ENCODE measurements around the gene CYB561A3.

Gene CYB561A3

GRCh38 chr11:61350336-61350735, 11.3 kb downstream of the CYB561A3 start:
- no peak for ATAC-seq

GRCh38 chr11:61349916-61350315, 11.8 kb downstream of the CYB561A3 start:
- no peak for ATAC-seq
- TF ChIP-seq PATZ1 (CRISPR knock-in tag; IDR thresholded peaks at IDR 0.05; ENCODE audit: borderline replicate concordance): no peak
- TF ChIP-seq PPARA (CRISPR knock-in tag; IDR thresholded peaks at IDR 0.05; ENCODE audit: borderline replicate concordance): no peak
- no peak for TF ChIP-seq ISL1 (CRISPR knock-in tag; IDR thresholded peaks at IDR 0.05)

More at GRCh38 chr11:61350336-61350735, 11.3 kb downstream of the CYB561A3 start:
- TF ChIP-seq CREB5 (CRISPR knock-in tag; IDR thresholded peaks at IDR 0.05; ENCODE audit: low read depth): no peak

- no peak for ATAC-seq
- TF ChIP-seq TOX (CRISPR knock-in tag; IDR thresholded peaks at IDR 0.05; ENCODE audit: borderline replicate concordance) (no peak), RARB (CRISPR knock-in tag; IDR thresholded peaks at IDR 0.05) (no peak), TCF4 (CRISPR knock-in tag; IDR thresholded peaks at IDR 0.05; ENCODE audit: borderline replicate concordance) (no peak), ZNF8 (CRISPR knock-in tag; IDR thresholded peaks at IDR 0.05) (no peak), ARNTL (CRISPR knock-in tag; IDR thresholded peaks at IDR 0.05; ENCODE audit: borderline replicate concordance, low read depth) (no peak), ZNF565 (CRISPR knock-in tag; conservative IDR thresholded peaks at IDR 0.05; ENCODE audit: low read depth) (no peak), CSDC2 (CRISPR knock-in tag; IDR thresholded peaks at IDR 0.05) (no peak), ZC3H10 (CRISPR knock-in tag; IDR thresholded peaks at IDR 0.05) (no peak), CSRNP3 (CRISPR knock-in tag; IDR thresholded peaks at IDR 0.05) (no peak), BACH2 (CRISPR knock-in tag; IDR thresholded peaks at IDR 0.05; ENCODE audit: borderline replicate concordance) (no peak), ISL1 (CRISPR knock-in tag; IDR thresholded peaks at IDR 0.05) (no peak), ESRRG (CRISPR knock-in tag; IDR thresholded peaks at IDR 0.05) (no peak), ZFP30 (CRISPR knock-in tag; IDR thresholded peaks at IDR 0.05) (no peak)
Observed at GRCh38 chr11:61349189-61349751, 12.4 kb downstream of the CYB561A3 start.

- TF ChIP-seq POU6F1 (CRISPR knock-in tag; IDR thresholded peaks at IDR 0.05; ENCODE audit: borderline replicate concordance, low read depth): no peak
- TF ChIP-seq TOX (CRISPR knock-in tag; IDR thresholded peaks at IDR 0.05; ENCODE audit: borderline replicate concordance): no peak
- no peak for TF ChIP-seq CSDC2 (CRISPR knock-in tag; IDR thresholded peaks at IDR 0.05)
- TF ChIP-seq RARB (CRISPR knock-in tag; IDR thresholded peaks at IDR 0.05): no peak
- TF ChIP-seq ISL1 (CRISPR knock-in tag; IDR thresholded peaks at IDR 0.05): no peak
- TF ChIP-seq ZNF8 (CRISPR knock-in tag; IDR thresholded peaks at IDR 0.05): no peak
- no peak for TF ChIP-seq ZNF70 (CRISPR knock-in tag; IDR thresholded peaks at IDR 0.05)
- ATAC-seq: no peak
Observed at GRCh38 chr11:61347916-61348461, 13.7 kb downstream of the CYB561A3 start.

- no peak for ATAC-seq
- TF ChIP-seq ARNTL (CRISPR knock-in tag; IDR thresholded peaks at IDR 0.05; ENCODE audit: borderline replicate concordance, low read depth): no peak
- no peak for TF ChIP-seq PATZ1 (CRISPR knock-in tag; IDR thresholded peaks at IDR 0.05; ENCODE audit: borderline replicate concordance)
- TF ChIP-seq SNAI2 (CRISPR knock-in tag; IDR thresholded peaks at IDR 0.05): no peak
- TF ChIP-seq OSR1 (CRISPR knock-in tag; IDR thresholded peaks at IDR 0.05): no peak
- no peak for TF ChIP-seq RARB (CRISPR knock-in tag; IDR thresholded peaks at IDR 0.05)
- TF ChIP-seq BACH2 (CRISPR knock-in tag; IDR thresholded peaks at IDR 0.05; ENCODE audit: borderline replicate concordance): no peak
- no peak for TF ChIP-seq ZC3H10 (CRISPR knock-in tag; IDR thresholded peaks at IDR 0.05)
- no peak for TF ChIP-seq POU6F1 (CRISPR knock-in tag; IDR thresholded peaks at IDR 0.05; ENCODE audit: borderline replicate concordance, low read depth)
- no peak for TF ChIP-seq ZFP3 (CRISPR knock-in tag; IDR thresholded peaks at IDR 0.05)
Observed at GRCh38 chr11:61345954-61346843, 15.5 kb downstream of the CYB561A3 start.
